Neuronal stem cell (in vitro differentiated cells): ENCODE results near the gene POMP. TPM values are rescaled to one million over a fixed set of nuclear protein-coding genes. Genes with fewer than 3 reads are reported as not detected.

Experiments used
- small RNA-seq: library from polyadenylated mRNA; stranded (forward); fragments of <200 nt; extraction: miRNeasy Mini kit (QIAGEN cat#:217004); gene quantifications from one replicate; pipeline ENCODE3, GENCODE V24; 2013; ENCODE audit not compliant: insufficient read depth

POMP gene

Small RNA genes within 50 kb of the gene (small RNA-seq; reads per million reads assigned to genes)
- gene RF00019 = not detected
- not detected for gene RNU6-53P
